ENCODE results near the gene FAM186B. TPM values are rescaled to one million over a fixed set of nuclear protein-coding genes. Genes with fewer than 3 reads are reported as not detected.

FAM186B gene
- total RNA-seq = not detected in 2 replicates

GRCh38 chr12:49605539-49605938 lies at the start of gene FAM186B:
TSS of gene FAM186B (minus strand) at chr12:49605639. CDS start at chr12:49605477, 162 bp downstream.

GRCh38 chr12:49623142-49623904 lies 17.9 kb upstream of the FAM186B start, which contains the start of gene PRPF40B:
TSS of gene PRPF40B (plus strand) at chr12:49623561. CDS start at chr12:49623591, 30 bp downstream.

GRCh38 chr12:49567611-49568441 lies 37.6 kb downstream of the FAM186B start, which contains the start of gene MCRS1:
TSS of gene MCRS1 (minus strand) at chr12:49568142. CDS start at chr12:49566731, 1,411 bp downstream.

GRCh38 chr12:49538510-49539403 lies 66.7 kb downstream of the FAM186B start, which contains the start of gene KCNH3:
TSS of gene KCNH3 (plus strand) at chr12:49539030. CDS start at chr12:49539417, 387 bp downstream.

Other genes with a start within 250 kb of the FAM186B start
- 36.6 and 39.5 TPM in 2 replicates for gene SPATS2, start 238.2 kb downstream of the FAM186B start, total RNA-seq
- gene KCNH3, start 66.6 kb downstream of the FAM186B start, total RNA-seq = 0.29 and 0.35 TPM in 2 replicates
- gene MCRS1, start 37.5 kb downstream of the FAM186B start, total RNA-seq = 67.2 and 91.1 TPM in 2 replicates
- gene PRPF40B, start 17.9 kb upstream of the FAM186B start, total RNA-seq = 6.9 and 10.8 TPM in 2 replicates
- 18.2 and 18.3 TPM in 2 replicates for gene FMNL3, start 101.8 kb upstream of the FAM186B start, total RNA-seq
- gene TMBIM6, start 135.9 kb upstream of the FAM186B start, total RNA-seq = 530 and 567 TPM in 2 replicates
- 22.3 and 25.9 TPM in 2 replicates for gene NCKAP5L, start 222.8 kb upstream of the FAM186B start, total RNA-seq
- 2.0 and 2.5 TPM in 2 replicates for gene BCDIN3D, start 237.5 kb upstream of the FAM186B start, total RNA-seq